Uterus (tissue), 2 donors: ENCODE measurements around the gene C1QL2.

Experiments used
- POLR2A ChIP-seq, 2 donors: fragments of 450-650 bp; IDR thresholded peaks; one replicate each; pipeline ENCODE4 v1.6.1; 2016; ENCODE audit warnings: antibody characterized with exemption in 2 of 2, mild to moderate bottlenecking in 1 of 2, moderate library complexity in 1 of 2
- TF ChIP-seq, protein P1 (sequence below), 4 experiments: fragments of 200-600 bp in 2 of 4; fragments of 450-650 bp in 2 of 4; sonication (generic) in 2 of 4; IDR thresholded peaks; one replicate each; pipeline ENCODE4 v1.5.1; 2016 to 2019; ENCODE audit warnings: antibody characterized with exemption in 4 of 4, mild to moderate bottlenecking in 2 of 4, moderate library complexity in 1 of 4

DNA sequence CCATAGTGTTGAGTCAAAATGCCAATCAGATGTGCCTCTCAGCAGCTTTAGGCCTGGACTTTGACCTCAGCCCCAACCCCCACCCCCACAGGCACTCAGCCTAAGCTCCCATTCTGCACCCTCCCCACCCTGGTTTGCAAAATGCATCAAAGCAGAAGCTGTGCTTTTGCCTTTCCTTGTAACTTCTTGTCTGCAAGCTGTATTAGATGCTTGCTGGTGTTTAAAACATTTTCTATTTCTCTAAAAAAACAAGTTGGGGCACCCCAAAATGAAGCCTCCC, 38.5 kb upstream of the C1QL2 start:
- TF ChIP-seq POLR2A (IDR thresholded peaks at IDR 0.05): no peak
- TF ChIP-seq, protein P1, sequence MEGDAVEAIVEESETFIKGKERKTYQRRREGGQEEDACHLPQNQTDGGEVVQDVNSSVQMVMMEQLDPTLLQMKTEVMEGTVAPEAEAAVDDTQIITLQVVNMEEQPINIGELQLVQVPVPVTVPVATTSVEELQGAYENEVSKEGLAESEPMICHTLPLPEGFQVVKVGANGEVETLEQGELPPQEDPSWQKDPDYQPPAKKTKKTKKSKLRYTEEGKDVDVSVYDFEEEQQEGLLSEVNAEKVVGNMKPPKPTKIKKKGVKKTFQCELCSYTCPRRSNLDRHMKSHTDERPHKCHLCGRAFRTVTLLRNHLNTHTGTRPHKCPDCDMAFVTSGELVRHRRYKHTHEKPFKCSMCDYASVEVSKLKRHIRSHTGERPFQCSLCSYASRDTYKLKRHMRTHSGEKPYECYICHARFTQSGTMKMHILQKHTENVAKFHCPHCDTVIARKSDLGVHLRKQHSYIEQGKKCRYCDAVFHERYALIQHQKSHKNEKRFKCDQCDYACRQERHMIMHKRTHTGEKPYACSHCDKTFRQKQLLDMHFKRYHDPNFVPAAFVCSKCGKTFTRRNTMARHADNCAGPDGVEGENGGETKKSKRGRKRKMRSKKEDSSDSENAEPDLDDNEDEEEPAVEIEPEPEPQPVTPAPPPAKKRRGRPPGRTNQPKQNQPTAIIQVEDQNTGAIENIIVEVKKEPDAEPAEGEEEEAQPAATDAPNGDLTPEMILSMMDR (IDR thresholded peaks at IDR 0.05): no peak
